Ammon's horn (tissue), 1 donor: Measurements from ENCODE around the gene NPPA.

ENCODE experiments used
- DNase-seq: peaks from one replicate; pipeline ENCODE4 v3.0.0-alpha.2; 2016; ENCODE audit warnings: low spot score

NPPA gene

DNA sequence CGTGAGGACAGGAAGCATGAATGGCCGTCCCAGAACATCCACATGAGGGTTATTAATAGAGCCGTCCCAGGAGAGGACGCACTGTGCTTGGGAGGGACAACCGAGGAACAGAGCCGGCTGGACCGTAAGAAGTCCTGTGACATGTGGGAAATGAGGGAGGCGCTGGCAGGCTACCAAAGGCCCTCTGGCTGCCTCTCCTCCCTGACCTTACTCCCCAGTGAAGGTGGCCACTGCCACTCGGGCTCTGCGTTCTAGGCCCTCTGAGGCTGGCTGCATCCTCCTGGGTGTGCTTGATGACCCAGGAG is 26.6 kb upstream of the NPPA start:
- DNase-seq: no peak

DNA sequence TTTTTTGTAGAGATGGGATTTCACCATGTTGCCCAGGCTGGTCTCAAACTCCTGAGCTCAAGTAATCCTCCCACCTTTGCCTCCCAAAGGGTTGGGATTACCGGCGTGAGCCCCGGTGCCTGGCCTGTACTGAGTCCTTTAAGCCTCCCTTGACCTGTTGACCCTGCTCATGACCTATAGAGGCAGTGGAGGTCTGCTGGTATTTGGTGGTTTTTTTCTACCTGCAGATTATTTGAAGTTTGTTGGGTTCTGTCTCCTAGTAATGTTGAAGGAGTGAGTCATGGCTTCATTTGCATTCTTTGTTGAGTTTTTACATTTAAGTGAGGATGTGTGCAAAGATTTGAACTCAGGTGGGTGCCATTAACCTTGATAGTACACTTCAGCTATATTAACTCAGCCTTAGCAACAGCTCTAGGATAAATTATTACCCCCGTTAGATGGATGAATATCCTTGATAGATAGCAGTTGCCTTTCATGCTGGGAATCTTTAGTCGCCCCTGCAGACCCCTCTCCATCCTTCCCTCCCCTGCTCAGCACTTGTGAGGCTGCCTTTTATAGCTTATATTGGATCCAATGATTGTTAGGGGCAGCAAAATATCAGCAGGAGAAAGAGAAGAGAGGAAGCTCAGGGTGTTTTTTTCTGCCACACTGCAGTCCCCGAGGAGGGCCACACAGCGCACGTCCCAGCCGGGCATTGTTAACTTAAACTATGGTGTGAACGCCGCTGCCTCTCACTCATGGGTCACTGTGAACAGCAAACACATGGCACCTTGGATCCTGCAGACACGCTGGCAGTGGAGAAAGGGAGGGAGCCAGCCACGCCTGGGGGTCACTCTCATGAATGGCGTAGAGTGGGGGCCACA is 26.0 kb upstream of the NPPA start:
- no peak for DNase-seq

DNA sequence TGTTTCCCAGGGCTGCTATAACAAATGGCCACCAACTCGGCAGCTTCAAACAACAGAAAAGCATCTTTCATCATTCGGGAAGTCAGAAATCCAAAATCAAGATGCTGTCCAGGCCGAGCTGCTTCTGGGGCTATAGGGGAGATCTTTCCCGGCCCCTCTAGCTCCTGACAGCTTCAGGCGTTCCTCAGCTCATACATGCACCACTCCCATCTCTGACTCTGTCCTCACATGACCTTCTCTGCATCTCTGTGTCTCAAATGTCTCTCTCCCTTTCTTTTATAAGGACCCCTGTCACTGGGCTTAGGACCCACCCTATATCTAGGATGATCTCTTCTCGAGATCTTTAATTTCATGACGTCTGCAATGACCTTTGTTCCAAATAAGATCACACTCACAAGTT is 25.0 kb upstream of the NPPA start:
- DNase-seq: no peak

DNA sequence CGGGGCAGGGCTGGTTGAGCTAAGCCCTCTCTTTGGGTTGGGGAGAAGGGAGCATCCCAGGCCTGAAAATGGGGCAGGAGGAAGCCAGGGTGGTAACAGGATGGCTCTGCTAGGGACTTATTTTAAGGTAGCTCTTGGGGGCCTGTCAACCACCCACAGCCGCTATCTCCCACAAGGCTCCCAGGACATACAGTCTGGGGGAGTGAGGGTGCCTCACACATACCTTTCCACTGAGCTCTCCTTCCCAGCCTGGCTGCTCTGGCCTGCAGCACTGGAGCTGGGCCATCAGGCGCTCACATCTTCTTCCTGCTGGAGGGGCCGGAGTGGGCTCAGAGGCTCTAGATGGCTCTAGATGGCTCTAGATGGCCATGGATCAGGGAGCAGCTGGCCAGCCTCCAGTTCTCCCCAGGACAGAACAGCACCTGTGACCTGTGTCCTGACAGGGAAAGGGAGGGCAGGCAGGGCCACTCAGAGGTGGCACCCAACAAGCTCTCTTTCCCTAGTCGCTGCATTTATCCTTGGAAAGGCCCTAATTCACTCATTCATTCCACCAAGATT is 22.1 kb upstream of the NPPA start:
- no peak for DNase-seq

DNA sequence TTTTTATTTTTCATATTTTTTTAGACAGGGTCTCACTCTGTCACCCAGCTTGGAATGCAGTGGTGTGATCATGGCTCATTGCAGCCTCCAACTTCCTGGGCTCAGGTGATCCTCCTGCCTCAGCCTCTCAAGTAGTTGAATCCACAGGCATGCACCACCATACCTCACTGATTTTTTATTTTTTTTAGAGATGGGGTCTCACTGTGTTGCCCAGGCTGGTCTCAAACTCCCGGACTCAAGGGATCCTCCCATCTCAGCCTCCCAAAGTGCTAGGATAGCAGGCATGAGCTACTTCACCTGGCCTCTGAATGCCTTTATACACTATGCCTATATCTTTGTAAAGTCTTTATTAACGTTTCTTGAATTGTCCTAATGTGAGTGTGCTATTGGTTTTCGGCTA is 21.5 kb upstream of the NPPA start:
- DNase-seq: no peak

DNA sequence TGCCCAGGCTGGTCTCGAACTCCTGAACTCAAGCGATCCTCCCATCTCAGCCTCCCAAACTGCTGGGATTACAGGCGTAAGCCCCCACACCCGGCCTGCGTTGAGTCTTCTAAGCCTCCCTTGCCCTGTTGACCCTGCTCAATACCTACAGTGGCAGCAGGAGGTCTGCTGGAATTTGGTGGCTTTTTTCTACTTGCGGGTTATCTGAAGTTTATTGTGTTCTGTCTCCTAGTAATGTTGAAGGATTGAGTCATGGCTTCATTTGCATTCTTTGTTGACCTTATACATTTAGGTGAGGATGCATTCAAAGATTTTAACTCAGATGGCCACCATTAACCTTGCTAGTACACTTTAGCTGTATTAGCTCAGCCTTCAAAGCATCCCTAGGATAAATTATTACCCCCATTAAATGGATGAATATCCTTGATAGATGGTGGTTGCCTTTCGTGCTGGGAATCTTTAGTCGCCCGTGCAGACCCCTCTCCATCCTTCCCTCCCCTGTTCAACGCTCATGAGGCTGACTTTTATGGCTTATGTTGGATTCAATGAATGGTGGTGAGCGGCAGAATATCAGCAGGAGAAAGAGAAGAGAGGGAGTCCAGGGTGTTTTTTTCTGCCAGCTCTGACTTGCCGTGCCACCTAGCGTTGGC is 20.9 kb upstream of the NPPA start:
- DNase-seq: no peak

DNA sequence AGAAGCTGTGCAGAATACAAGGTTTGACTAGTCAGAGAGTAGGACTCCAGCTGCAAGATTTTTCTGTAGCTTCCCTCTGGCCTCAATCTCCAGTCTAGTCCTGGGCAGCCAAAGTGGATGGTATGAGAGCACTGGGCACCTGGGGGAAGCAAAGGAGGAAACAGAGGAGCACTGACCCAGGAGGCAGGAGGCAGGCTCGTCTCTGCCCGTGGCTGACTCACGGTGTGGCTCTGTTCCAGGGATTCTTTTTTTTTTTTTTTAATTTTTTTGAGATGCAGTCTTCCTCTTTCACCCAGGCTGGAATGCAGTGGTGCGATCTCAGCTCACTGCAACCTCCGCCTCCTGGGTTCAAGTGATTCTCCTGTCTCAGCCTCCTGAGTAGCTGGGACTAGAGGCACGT is 15.3 kb upstream of the NPPA start:
- no peak for DNase-seq

DNA sequence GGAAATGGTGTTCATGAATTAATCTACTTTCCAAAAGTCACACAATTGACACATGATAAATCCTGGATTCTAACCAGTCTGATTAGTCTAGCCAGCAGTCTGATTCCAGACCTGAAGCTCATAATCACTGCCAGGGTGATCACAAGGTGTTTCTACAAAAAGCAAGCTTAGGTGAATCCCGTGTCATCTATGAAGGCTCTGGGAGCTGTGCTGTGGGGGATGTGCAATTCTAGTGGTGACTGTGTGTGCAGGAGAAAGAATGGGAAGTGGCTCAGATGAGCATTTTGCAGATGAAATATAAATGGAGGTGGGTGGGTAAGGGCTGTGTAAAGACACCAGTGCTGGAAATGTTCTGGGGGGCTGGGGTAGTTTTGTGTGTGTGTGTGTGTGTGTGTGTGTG is 13.0 kb upstream of the NPPA start:
- DNase-seq: no peak

DNA sequence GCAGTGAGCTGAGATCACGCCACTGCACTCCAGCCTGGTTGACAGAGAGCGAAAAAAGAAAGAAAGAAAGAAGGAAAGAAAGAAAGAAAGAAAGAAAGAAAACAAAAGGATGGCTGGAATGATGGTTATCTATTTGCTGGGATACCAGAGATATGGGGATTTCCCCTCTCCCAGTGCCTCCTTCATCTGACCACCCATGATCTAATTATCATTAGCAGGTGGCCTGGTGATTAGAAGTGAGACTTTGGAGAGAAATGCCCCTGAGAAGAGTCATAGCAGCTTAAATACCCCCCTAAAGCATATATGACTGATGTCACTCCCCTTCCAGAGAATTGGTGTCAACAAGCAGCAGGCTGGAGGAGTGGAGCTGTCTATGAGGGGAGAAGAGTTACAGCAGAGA is 12.5 kb upstream of the NPPA start:
- no peak for DNase-seq

DNA sequence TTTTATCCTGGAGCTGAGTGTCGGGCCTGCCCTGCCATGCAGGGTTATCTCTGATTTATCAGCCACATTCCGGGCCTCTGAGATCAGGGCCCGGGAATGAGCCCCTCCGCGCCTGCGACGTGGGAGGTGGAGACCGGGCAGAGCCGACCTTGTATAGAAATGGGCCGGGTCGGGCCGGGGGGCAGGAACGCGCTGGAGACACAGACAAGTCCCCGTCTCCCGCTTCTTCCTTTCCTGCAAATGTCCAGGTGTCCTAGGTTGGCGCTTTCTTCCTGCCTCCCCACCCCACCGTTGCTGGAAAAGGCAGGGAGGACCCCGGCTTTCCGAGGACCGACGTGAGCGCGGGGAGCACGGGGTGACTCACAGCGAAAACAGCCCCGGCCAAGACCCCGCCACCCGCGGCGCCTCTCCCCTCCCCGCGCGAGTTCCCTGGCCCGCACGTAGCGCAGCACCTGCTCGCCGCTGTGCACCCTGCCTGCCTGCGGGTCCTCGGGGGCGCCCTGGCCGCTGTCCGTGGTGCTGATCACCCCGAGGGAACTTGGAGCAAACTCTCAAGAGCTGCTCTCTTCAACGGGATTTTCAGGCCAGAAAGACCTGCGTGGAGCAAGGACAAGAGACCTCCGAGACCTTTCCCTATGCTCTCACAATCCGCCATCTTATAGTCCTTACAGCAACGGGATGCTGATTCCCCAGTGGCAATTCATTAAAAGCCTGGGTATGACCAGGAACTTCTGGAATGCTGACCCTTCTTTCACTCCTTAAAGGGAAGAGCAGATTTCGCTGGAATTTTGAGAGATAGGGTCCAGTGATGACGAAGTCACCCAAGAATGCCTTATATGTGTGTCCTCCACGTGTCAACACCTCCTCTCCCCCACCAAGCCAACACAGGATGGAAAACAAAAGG is 11.6 kb upstream of the NPPA start:
- no peak for DNase-seq

DNA sequence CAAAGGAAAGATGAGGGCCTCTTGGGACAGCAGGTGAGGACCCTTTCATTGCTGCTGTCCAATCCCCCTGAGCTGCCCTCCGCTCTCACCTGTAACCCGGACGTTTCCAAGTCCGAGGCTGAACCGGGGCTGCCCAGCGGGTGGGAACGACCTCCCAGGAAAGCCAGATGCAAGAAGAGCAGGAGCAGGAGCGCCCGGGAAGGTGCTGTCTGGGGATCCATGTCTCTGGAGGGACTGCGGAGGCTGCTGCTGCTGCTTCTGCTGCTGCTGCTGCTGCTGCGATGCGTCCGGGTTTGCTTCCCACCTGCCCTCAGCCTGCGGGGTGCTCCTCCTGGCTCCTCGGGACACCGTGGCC is 11.0 kb upstream of the NPPA start, which contains the start of gene NPPB:
Gene NPPB, minus strand, starts transcription at position 333 of the 355 bp plus-strand sequence. Its CDS starts 112 bp downstream, at position 221.
- DNase-seq: no peak

DNA sequence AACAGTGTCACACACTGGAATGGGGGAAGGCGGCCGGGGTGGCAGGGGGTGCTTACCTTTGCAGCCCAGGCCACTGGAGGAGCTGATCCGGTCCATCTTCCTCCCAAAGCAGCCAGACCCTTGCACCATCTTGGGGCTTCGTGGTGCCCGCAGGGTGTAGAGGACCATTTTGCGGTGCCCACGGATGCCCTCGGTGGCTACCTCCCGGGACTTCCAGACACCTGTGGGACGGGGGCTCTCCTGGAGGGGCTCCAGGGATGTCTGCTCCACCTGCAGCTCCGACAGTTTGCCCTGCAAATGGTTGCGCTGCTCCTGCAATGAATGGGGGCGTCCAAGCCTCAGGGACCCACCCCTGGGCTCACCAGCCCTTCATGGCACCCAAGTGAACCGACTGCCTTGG is 10.6 kb upstream of the NPPA start:
- DNase-seq: no peak

DNA sequence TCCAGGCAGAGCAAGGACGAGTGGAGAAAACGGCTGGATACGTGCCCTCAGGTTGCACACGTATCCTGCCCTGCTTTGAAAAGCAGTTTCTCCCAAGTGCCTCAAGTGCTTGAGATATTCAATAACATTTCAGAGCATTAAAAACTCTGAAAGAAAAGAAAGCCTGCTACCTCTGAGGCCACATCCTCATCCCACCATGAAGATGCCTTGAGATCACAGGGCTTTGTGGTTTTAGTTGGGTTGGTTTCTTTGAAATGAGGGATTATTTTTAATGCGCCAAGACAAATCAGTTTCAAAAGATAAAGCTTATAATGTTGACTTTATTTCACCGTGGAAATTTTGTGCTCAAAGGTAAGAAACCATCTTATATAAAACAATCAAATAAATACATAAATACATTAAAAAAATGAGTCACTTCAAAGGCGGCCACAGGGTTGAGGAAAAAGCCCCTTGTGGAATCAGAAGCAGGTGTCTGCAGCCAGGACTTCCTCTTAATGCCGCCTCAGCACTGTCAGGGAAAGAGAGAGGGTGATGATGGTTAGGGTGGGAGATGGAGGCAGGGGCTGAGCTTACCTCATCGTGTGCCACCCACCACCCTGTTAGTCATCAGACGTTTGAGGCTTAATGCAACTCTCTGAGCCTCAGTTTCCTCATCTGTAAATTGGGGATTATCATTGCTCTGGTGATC is 9.7 kb upstream of the NPPA start:
- DNase-seq: no peak

DNA sequence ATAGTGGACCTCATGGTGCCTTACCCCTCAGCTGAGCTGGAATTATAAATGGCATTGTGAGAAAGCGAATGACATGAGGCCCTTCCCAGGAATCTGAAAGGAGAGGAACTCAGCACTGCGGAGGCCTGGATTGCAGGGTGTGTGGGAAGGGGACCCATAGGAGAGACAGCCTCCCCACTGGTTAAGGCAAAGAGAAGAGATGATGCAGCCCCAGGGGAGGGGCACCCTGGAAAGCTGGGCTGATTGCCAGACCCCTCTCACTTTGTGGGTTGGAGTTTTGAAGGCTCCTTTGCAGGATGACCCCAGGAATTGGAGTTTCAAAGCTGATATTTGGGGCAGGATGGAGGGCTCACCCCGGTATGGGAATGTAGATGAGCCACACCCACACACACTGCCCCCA is 9.1 kb upstream of the NPPA start:
- DNase-seq: no peak

DNA sequence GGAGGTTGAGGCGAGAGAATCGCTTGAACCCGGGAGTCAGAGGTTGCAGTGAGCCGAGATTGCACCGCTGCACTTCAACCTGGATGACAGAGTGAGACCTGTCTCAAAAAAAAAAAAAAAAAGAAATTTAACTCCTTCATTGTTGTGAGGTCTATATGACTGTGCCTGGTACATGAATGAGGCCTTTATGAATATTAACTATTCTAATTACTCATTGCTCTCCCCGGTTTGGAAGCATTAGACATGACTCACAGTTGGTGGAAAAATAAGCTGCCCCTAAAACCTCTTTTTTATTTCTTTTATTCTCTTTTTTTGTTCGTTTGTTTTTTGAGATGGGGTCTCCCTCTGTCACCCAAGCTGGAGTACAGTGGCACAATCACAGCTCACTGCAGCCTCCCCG is 7.8 kb upstream of the NPPA start:
- DNase-seq: no peak

DNA sequence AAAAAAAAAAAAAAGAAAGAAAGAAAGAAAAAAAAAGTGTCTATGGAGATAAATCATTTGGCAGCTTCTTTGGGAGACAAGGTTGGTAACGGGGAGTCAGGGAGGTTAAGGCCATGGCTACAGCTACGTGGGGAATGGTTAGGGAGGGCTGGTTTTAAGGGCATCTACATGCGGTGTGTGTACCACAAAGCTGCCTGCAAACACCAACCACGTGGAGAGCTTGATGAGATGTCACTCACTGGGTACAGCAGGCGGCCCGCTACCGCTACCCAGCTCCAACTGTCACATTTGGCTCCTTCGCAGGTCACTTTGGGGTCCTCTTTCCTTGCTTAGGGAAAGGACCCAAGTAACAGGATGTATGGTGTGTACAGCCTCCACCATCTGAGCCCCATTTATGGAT is 6.9 kb upstream of the NPPA start:
- no peak for DNase-seq

DNA sequence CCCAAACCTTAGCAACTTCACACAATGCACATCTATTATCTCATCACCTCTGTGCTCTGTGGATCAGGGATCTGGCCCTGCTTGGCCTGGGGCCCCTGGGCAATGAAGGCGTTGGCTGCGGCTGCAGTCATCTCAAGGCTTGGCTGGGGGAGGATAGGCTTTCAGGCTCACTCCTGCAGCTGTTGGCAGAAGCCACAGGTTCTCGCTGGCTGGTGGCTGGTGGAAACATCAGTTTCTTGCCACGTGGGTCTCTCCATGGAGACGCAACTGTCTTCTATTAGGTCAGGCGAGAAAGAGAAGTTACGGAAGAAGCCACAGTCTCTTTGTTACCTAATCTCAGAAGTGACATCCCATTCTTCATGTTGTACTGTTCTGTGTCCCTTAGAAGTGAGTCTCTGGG is 3.6 kb upstream of the NPPA start:
- DNase-seq: no peak

DNA sequence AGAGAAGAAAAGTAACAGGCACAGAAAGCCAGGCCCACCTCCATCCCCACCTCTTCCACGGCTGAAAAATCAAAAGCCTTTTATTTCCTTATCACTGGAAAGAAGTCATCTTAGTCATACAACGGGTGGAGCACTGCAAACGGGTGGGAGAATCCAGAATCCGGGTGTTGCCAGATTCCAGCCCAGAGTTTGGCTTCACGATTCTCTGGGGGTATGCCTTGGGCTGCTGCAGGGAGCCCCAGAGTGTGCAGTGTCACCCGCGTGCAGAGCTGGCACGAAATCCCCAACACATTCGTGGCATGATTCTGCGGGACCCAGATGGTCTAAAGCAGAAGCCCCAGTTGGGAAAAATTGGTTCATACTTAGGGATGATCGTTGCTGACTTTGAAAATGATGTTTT is 2.6 kb upstream of the NPPA start:
- DNase-seq: no peak

DNA sequence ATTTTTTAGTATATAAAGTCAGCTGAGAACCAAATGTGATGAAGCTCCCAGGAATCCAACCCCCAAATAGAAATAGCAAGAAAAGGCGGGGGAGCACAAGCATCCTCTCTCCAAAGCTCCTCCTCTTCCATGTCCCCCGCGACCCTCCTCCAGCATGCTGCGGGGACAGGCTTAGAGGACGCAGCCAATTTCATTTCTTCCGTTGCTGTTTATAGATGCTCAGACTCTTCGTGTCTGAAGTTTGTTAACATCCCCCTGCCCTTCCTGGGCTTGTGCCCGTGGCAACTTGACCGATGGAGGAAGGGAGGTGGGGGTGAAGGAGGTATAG is 754 bp upstream of the NPPA start:
- no peak for DNase-seq

DNA sequence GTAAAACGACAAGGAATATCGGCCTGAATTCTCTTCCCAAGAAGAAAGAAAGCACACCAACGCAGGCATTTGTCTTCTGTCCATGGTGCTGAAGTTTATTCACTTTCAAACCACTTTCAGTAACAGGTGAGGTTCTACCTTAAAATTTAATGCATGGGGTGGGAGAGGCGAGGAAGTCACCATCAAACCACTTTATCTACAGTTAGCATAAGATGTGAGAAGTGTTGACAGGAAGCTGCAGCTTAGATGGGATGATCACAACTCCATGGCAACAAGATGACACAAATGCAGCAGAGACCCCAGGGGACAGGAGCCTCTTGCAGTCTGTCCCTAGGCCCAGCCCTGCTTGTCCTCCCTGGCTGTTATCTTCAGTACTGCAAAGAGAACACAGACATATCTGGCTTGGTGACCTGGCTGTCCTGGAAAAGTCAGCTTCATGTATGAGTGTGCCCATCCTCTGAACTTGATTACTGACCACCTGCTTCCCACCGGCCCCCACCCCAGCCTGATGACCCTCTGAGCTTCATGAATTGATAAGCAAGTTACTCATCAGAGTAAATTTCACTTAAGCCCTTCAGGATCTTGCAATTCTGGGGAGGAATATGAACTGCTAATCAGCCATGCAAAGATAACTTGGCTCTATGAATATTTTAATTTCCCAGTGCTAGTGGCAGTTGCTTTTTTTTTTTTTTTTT is 1.8 kb downstream of the NPPA start:
- no peak for DNase-seq
